Activated CD4-positive, alpha-beta T cell treated with anti-CD3 and anti-CD28 coated beads, Interleukin-2, Interleukin-6, amounts not matched to agents 100 ng/mL and 50 ng/mL, durations not matched to agents 16 hours and 8 hours (primary cell): ENCODE data around the gene PLXNB2.
"Not testable (repeated sequence)": the region's sequence is repeated elsewhere in the genome, so short reads cannot be mapped to it uniquely, and the experiment has no call there.

ENCODE experiments used
- DNase-seq: peaks from one replicate; pipeline ENCODE4 v3.0.0-alpha.2; 2020

Gene PLXNB2

GRCh38 chr22:50278461-50278860 is 29.0 kb downstream of the PLXNB2 start:
- no peak for DNase-seq

GRCh38 chr22:50277761-50278160 is 29.7 kb downstream of the PLXNB2 start:
- DNase-seq, result no peak

GRCh38 chr22:50276143-50276542 is 31.3 kb downstream of the PLXNB2 start:
- DNase-seq, result peak; percentile 83

- no peak for DNase-seq
These were observed 32.0 kb downstream of the PLXNB2 start for GRCh38 chr22:50275181-50276055.

- no peak for DNase-seq
These were observed 32.7 kb downstream of the PLXNB2 start for GRCh38 chr22:50274771-50275170.

- peak; percentile 63 for DNase-seq
These were observed 33.1 kb downstream of the PLXNB2 start for GRCh38 chr22:50274311-50274710.

- not testable (repeated sequence) for DNase-seq
These were observed 33.7 kb downstream of the PLXNB2 start for GRCh38 chr22:50273781-50274180.

- not testable (repeated sequence) for DNase-seq
These were observed 34.1 kb downstream of the PLXNB2 start for GRCh38 chr22:50273352-50273751.

GRCh38 chr22:50272044-50272802 is 35.2 kb downstream of the PLXNB2 start:
- no peak for DNase-seq

GRCh38 chr22:50271519-50271970 is 35.9 kb downstream of the PLXNB2 start:
- peak; percentile 67 for DNase-seq

- peak; percentile 64 for DNase-seq
These were observed 36.6 kb downstream of the PLXNB2 start for GRCh38 chr22:50270666-50271394.

- DNase-seq, result peak; percentile 78
These were observed 37.3 kb downstream of the PLXNB2 start, which contains the start of gene MAPK11 for GRCh38 chr22:50269970-50270665. Gene MAPK11 (minus strand): TSS chr22:50270380. CDS start chr22:50270292, 88 bp downstream.

- no peak for DNase-seq
These were observed 37.9 kb downstream of the PLXNB2 start for GRCh38 chr22:50269573-50269969.

GRCh38 chr22:50268655-50269113 is 38.8 kb downstream of the PLXNB2 start:
- DNase-seq, result no peak

- peak; percentile 67 for DNase-seq
These were observed 39.7 kb downstream of the PLXNB2 start for GRCh38 chr22:50267591-50268390.

GRCh38 chr22:50266994-50267393 is 40.5 kb downstream of the PLXNB2 start:
- DNase-seq, result no peak

GRCh38 chr22:50264946-50265669 is 42.3 kb downstream of the PLXNB2 start:
- DNase-seq, result no peak

GRCh38 chr22:50264104-50264745 is 43.2 kb downstream of the PLXNB2 start:
- DNase-seq, result no peak

- no peak for DNase-seq
These were observed 44.4 kb downstream of the PLXNB2 start for GRCh38 chr22:50262973-50263617.
